Rectal smooth muscle tissue (tissue), 1 donor: ENCODE data around the gene CCDC188.
"Not testable (repeated sequence)": the region's sequence is repeated elsewhere in the genome, so short reads cannot be mapped to it uniquely, and the experiment has no call there.

Experiments used
- H3K27ac ChIP-seq: one replicate; pipeline ENCODE4 v1.7.0; 2013; ENCODE audit warnings: low read depth, low read length, inconsistent platforms
- H3K27me3 ChIP-seq: one replicate; pipeline ENCODE4 v1.7.0; 2013; ENCODE audit warnings: low read length; ENCODE audit not compliant: control insufficient read depth, insufficient read depth
- H3K36me3 ChIP-seq: one replicate; pipeline ENCODE4 v1.7.0; 2013; ENCODE audit warnings: low read length; ENCODE audit not compliant: control insufficient read depth, insufficient read depth
- H3K4me1 ChIP-seq: one replicate; pipeline ENCODE4 v1.7.0; 2013; ENCODE audit warnings: low read length; ENCODE audit not compliant: control insufficient read depth, insufficient read depth
- H3K4me3 ChIP-seq: one replicate; pipeline ENCODE4 v1.7.0; 2013; ENCODE audit warnings: low read length
- H3K9ac ChIP-seq: one replicate; pipeline ENCODE4 v1.7.0; 2013; ENCODE audit warnings: low read length

Gene CCDC188

GRCh38 chr22:20173246-20173645 is 22.4 kb upstream of the CCDC188 start:
- Histone ChIP-seq H3K36me3 (no peaks in the 10 kb centered on the region), H3K4me1 (no peaks in the 10 kb centered on the region), H3K9ac (no peak overlapping the region), H3K27me3 (no peaks in the 10 kb centered on the region), H3K4me3 (no peak overlapping the region), H3K27ac (no peak overlapping the region)

GRCh38 chr22:20172141-20172613 is 21.3 kb upstream of the CCDC188 start:
- Histone ChIP-seq H3K27me3 (no peaks in the 10 kb centered on the region), H3K4me3 (no peak overlapping the region), H3K9ac (no peak overlapping the region)

GRCh38 chr22:20171288-20172140 is 20.7 kb upstream of the CCDC188 start:
- no peaks in the 10 kb centered on the region for H3K36me3 ChIP-seq
- H3K9ac ChIP-seq, result no peak overlapping the region
- no peak overlapping the region for H3K4me3 ChIP-seq
- no peaks in the 10 kb centered on the region for H3K4me1 ChIP-seq
- no peaks in the 10 kb centered on the region for H3K27me3 ChIP-seq
- no peak overlapping the region for H3K27ac ChIP-seq

More at GRCh38 chr22:20172141-20172613, 21.3 kb upstream of the CCDC188 start:
- Histone ChIP-seq H3K36me3 (no peaks in the 10 kb centered on the region), H3K27ac (no peak overlapping the region), H3K4me1 (no peaks in the 10 kb centered on the region)

GRCh38 chr22:20170170-20170569 is 19.3 kb upstream of the CCDC188 start:
- Histone ChIP-seq H3K4me3 (no peak overlapping the region), H3K27me3 (no peaks in the 10 kb centered on the region), H3K36me3 (no peaks in the 10 kb centered on the region), H3K27ac (no peak overlapping the region), H3K4me1 (no peaks in the 10 kb centered on the region), H3K9ac (no peak overlapping the region)

- Histone ChIP-seq H3K4me3 (no peak overlapping the region), H3K4me1 (no peaks in the 10 kb centered on the region), H3K27ac (no peak overlapping the region), H3K9ac (no peak overlapping the region), H3K27me3 (no peaks in the 10 kb centered on the region), H3K36me3 (no peaks in the 10 kb centered on the region)
Measured at GRCh38 chr22:20169253-20169822, 18.5 kb upstream of the CCDC188 start.

GRCh38 chr22:20167643-20168322 is 16.9 kb upstream of the CCDC188 start:
- Histone ChIP-seq H3K4me3 (no peak overlapping the region), H3K4me1 (no peaks in the 10 kb centered on the region), H3K9ac (no peak overlapping the region), H3K27me3 (no peaks in the 10 kb centered on the region), H3K27ac (no peak overlapping the region), H3K36me3 (no peaks in the 10 kb centered on the region)

GRCh38 chr22:20166703-20167102 is 15.8 kb upstream of the CCDC188 start:
- no peaks in the 10 kb centered on the region for H3K4me1 ChIP-seq
- H3K4me3 ChIP-seq, result no peak overlapping the region
- H3K27me3 ChIP-seq, result no peaks in the 10 kb centered on the region
- no peaks in the 10 kb centered on the region for H3K36me3 ChIP-seq
- no peak overlapping the region for H3K27ac ChIP-seq
- H3K9ac ChIP-seq, result no peak overlapping the region

GRCh38 chr22:20165913-20166312 is 15.1 kb upstream of the CCDC188 start:
- no peaks in the 10 kb centered on the region for H3K27me3 ChIP-seq
- no peaks in the 10 kb centered on the region for H3K4me1 ChIP-seq
- H3K9ac ChIP-seq, result no peak overlapping the region
- H3K4me3 ChIP-seq, result no peak overlapping the region
- H3K27ac ChIP-seq, result no peak overlapping the region
- no peaks in the 10 kb centered on the region for H3K36me3 ChIP-seq

GRCh38 chr22:20165421-20165820 is 14.6 kb upstream of the CCDC188 start:
- Histone ChIP-seq H3K27me3 (no peaks in the 10 kb centered on the region), H3K4me1 (no peaks in the 10 kb centered on the region), H3K27ac (no peak overlapping the region), H3K9ac (no peak overlapping the region), H3K4me3 (no peak overlapping the region), H3K36me3 (no peaks in the 10 kb centered on the region)

GRCh38 chr22:20164863-20165262 is 14.0 kb upstream of the CCDC188 start:
- no peaks in the 10 kb centered on the region for H3K27me3 ChIP-seq
- H3K9ac ChIP-seq, result no peak overlapping the region
- no peaks in the 10 kb centered on the region for H3K36me3 ChIP-seq
- no peaks in the 10 kb centered on the region for H3K4me1 ChIP-seq
- H3K4me3 ChIP-seq, result no peak overlapping the region
- no peak overlapping the region for H3K27ac ChIP-seq

- Histone ChIP-seq H3K27me3 (peaks cover 6% of the 10 kb centered on the region), H3K4me3 (no peak overlapping the region), H3K27ac (no peak overlapping the region), H3K9ac (no peak overlapping the region), H3K4me1 (no peaks in the 10 kb centered on the region), H3K36me3 (no peaks in the 10 kb centered on the region)
Measured at GRCh38 chr22:20160041-20160440, 9.2 kb upstream of the CCDC188 start.

GRCh38 chr22:20159531-20159930 is 8.7 kb upstream of the CCDC188 start:
- not testable (repeated sequence) for H3K9ac ChIP-seq, H3K4me3 ChIP-seq, H3K4me1 ChIP-seq, H3K36me3 ChIP-seq, H3K27me3 ChIP-seq, H3K27ac ChIP-seq
